Skeletal muscle satellite cell (primary cell): ENCODE measurements around the gene FSD1.
"Not testable (repeated sequence)": the region's sequence is repeated elsewhere in the genome, so short reads cannot be mapped to it uniquely, and the experiment has no call there.

ENCODE experiments used
- H3K27me3 ChIP-seq: 2 replicates; pipeline ENCODE4 v1.7.0; 2013; ENCODE audit warnings: low read length; ENCODE audit not compliant: control insufficient read depth, insufficient read depth
- H3K36me3 ChIP-seq: 2 replicates; pipeline ENCODE4 v1.7.0; 2013; ENCODE audit warnings: mild to moderate bottlenecking, control low read depth, low read length; ENCODE audit not compliant: insufficient read depth
- H3K4me1 ChIP-seq: 2 replicates; pipeline ENCODE4 v1.7.0; 2013; ENCODE audit warnings: low read length; ENCODE audit not compliant: control insufficient read depth, insufficient read depth
- H3K4me2 ChIP-seq: 2 replicates; pipeline ENCODE4 v1.7.0; 2013; ENCODE audit warnings: mild to moderate bottlenecking, low read length
- H3K4me3 ChIP-seq: 2 replicates; pipeline ENCODE4 v1.7.0; 2013; ENCODE audit warnings: low read length
- H3K9ac ChIP-seq: 2 replicates; pipeline ENCODE4 v1.7.0; 2013; ENCODE audit warnings: mild to moderate bottlenecking, low read depth, low read length, moderate library complexity
- H3K9me3 ChIP-seq: replicated peaks from 2 replicates; pipeline ENCODE4 v1.7.0; 2013; ENCODE audit warnings: mild to moderate bottlenecking, control low read depth, low read length

FSD1 gene

GRCh38 chr19:4272894-4273293, 31.5 kb upstream of the FSD1 start:
- H3K4me3 ChIP-seq, result no peak overlapping the region
- H3K9ac ChIP-seq, result no peak overlapping the region
- no peak overlapping the region for H3K4me2 ChIP-seq
- peaks cover 18% of the 10 kb centered on the region for H3K36me3 ChIP-seq
- no peaks in the 10 kb centered on the region for H3K9me3 ChIP-seq
- H3K27me3 ChIP-seq, result peaks cover 3% of the 10 kb centered on the region
- H3K4me1 ChIP-seq, result no peaks in the 10 kb centered on the region

- H3K9ac ChIP-seq, H3K27me3 ChIP-seq, H3K4me2 ChIP-seq, H3K36me3 ChIP-seq, H3K4me3 ChIP-seq, H3K4me1 ChIP-seq, H3K9me3 ChIP-seq: not testable (repeated sequence)
Measured at GRCh38 chr19:4274321-4274686, 30.1 kb upstream of the FSD1 start.

- no peaks in the 10 kb centered on the region for H3K36me3 ChIP-seq
- no peaks in the 10 kb centered on the region for H3K9me3 ChIP-seq
- H3K27me3 ChIP-seq, result peaks cover 14% of the 10 kb centered on the region
- H3K4me2 ChIP-seq, result no peak overlapping the region
- no peaks in the 10 kb centered on the region for H3K4me1 ChIP-seq
- H3K4me3 ChIP-seq, result no peak overlapping the region
- H3K9ac ChIP-seq, result no peak overlapping the region
Measured at GRCh38 chr19:4277191-4277696, 27.2 kb upstream of the FSD1 start.

GRCh38 chr19:4278010-4278409, 26.4 kb upstream of the FSD1 start:
- Histone ChIP-seq H3K36me3 (no peaks in the 10 kb centered on the region), H3K4me2 (no peak overlapping the region), H3K27me3 (peaks cover 14% of the 10 kb centered on the region), H3K9me3 (no peaks in the 10 kb centered on the region), H3K4me1 (no peaks in the 10 kb centered on the region), H3K9ac (no peak overlapping the region), H3K4me3 (no peak overlapping the region)

GRCh38 chr19:4278419-4279266, 25.8 kb upstream of the FSD1 start, which contains the start of gene SHD:
TSS of gene SHD (plus strand) at chr19:4279266. CDS start at chr19:4280064, 798 bp downstream.
- Histone ChIP-seq H3K9ac (peak within 1 kb of the TSS; percentile 50), H3K4me1 (no peaks in the 10 kb centered on the region), H3K36me3 (no peaks in the 10 kb centered on the region), H3K4me3 (peak within 1 kb of the TSS; percentile 62), H3K27me3 (peaks cover 14% of the 10 kb centered on the region), H3K9me3 (no peaks in the 10 kb centered on the region), H3K4me2 (peak within 1 kb of the TSS; percentile 70)

GRCh38 chr19:4279267-4279529, 25.2 kb upstream of the FSD1 start:
- peak overlapping the region; percentile 62 for H3K4me3 ChIP-seq
- peaks cover 14% of the 10 kb centered on the region for H3K27me3 ChIP-seq
- H3K9me3 ChIP-seq, result no peaks in the 10 kb centered on the region
- peak overlapping the region; percentile 70 for H3K4me2 ChIP-seq
- peak overlapping the region; percentile 50 for H3K9ac ChIP-seq
- H3K36me3 ChIP-seq, result no peaks in the 10 kb centered on the region
- no peaks in the 10 kb centered on the region for H3K4me1 ChIP-seq

GRCh38 chr19:4279530-4280422, 24.6 kb upstream of the FSD1 start:
- Histone ChIP-seq H3K9ac (peak overlapping the region; percentile 50), H3K4me2 (peak overlapping the region; percentile 70), H3K36me3 (no peaks in the 10 kb centered on the region), H3K9me3 (no peaks in the 10 kb centered on the region), H3K4me1 (no peaks in the 10 kb centered on the region), H3K27me3 (peaks cover 15% of the 10 kb centered on the region), H3K4me3 (peak overlapping the region; percentile 62)

- Histone ChIP-seq H3K9ac (no peak overlapping the region), H3K4me3 (no peak overlapping the region), H3K27me3 (peaks cover 15% of the 10 kb centered on the region), H3K9me3 (no peaks in the 10 kb centered on the region), H3K4me1 (no peaks in the 10 kb centered on the region), H3K36me3 (no peaks in the 10 kb centered on the region), H3K4me2 (no peak overlapping the region)
Measured at GRCh38 chr19:4284176-4284958, 20.0 kb upstream of the FSD1 start.

- Histone ChIP-seq H3K4me3 (no peak overlapping the region), H3K4me2 (no peak overlapping the region), H3K9ac (no peak overlapping the region), H3K9me3 (no peaks in the 10 kb centered on the region), H3K36me3 (no peaks in the 10 kb centered on the region), H3K27me3 (peaks cover 11% of the 10 kb centered on the region), H3K4me1 (no peaks in the 10 kb centered on the region)
Measured at GRCh38 chr19:4284974-4285373, 19.4 kb upstream of the FSD1 start.

GRCh38 chr19:4286141-4286540, 18.3 kb upstream of the FSD1 start:
- not testable (repeated sequence) for H3K36me3 ChIP-seq, H3K27me3 ChIP-seq, H3K4me1 ChIP-seq, H3K4me2 ChIP-seq, H3K4me3 ChIP-seq, H3K9me3 ChIP-seq, H3K9ac ChIP-seq

- Histone ChIP-seq H3K4me2 (no peak overlapping the region), H3K27me3 (peaks cover 11% of the 10 kb centered on the region), H3K4me1 (no peaks in the 10 kb centered on the region), H3K36me3 (no peaks in the 10 kb centered on the region), H3K9ac (no peak overlapping the region), H3K9me3 (no peaks in the 10 kb centered on the region), H3K4me3 (no peak overlapping the region)
Measured at GRCh38 chr19:4288091-4288777, 16.2 kb upstream of the FSD1 start.
